ENCODE results near the gene CTBP2.

CTBP2 gene

GRCh38 chr10:125010362-125010761, 150.0 kb downstream of the CTBP2 start:
- DNase-seq (ENCODE audit: low read depth), result no peak

- no peak for DNase-seq (ENCODE audit: low read depth)
These were observed 150.7 kb downstream of the CTBP2 start for GRCh38 chr10:125009661-125010161.

GRCh38 chr10:125008689-125009638, 151.4 kb downstream of the CTBP2 start:
- DNase-seq (ENCODE audit: low read depth), result no peak

GRCh38 chr10:125007436-125007835, 152.9 kb downstream of the CTBP2 start:
- DNase-seq (ENCODE audit: low read depth), result no peak

- no peak for DNase-seq (ENCODE audit: low read depth)
These were observed 153.4 kb downstream of the CTBP2 start for GRCh38 chr10:125006921-125007426.

- no peak for DNase-seq (ENCODE audit: low read depth)
These were observed 154.1 kb downstream of the CTBP2 start for GRCh38 chr10:125006188-125006680.

GRCh38 chr10:125005312-125006187, 154.8 kb downstream of the CTBP2 start:
- DNase-seq (ENCODE audit: low read depth), result no peak

GRCh38 chr10:125004571-125005311, 155.6 kb downstream of the CTBP2 start:
- no peak for DNase-seq (ENCODE audit: low read depth)

- DNase-seq (ENCODE audit: low read depth), result no peak
These were observed 156.4 kb downstream of the CTBP2 start for GRCh38 chr10:125003901-125004467.

- no peak for DNase-seq (ENCODE audit: low read depth)
These were observed 157.0 kb downstream of the CTBP2 start for GRCh38 chr10:125003146-125003900.

- DNase-seq (ENCODE audit: low read depth), result no peak
These were observed 157.8 kb downstream of the CTBP2 start for GRCh38 chr10:125002423-125003145.

- DNase-seq (ENCODE audit: low read depth), result no peak
These were observed 158.3 kb downstream of the CTBP2 start for GRCh38 chr10:125002047-125002422.

GRCh38 chr10:125001313-125002046, 158.9 kb downstream of the CTBP2 start:
- DNase-seq (ENCODE audit: low read depth), result no peak

GRCh38 chr10:125000366-125001312, 159.7 kb downstream of the CTBP2 start:
- no peak for DNase-seq (ENCODE audit: low read depth)

GRCh38 chr10:124999433-125000365, 160.7 kb downstream of the CTBP2 start:
- DNase-seq (ENCODE audit: low read depth), result no peak

- DNase-seq (ENCODE audit: low read depth), result no peak
These were observed 161.6 kb downstream of the CTBP2 start for GRCh38 chr10:124998624-124999291.

Data from stimulated activated CD8-positive, alpha-beta memory T cell treated with anti-CD3 and anti-CD28 coated beads, Interleukin-12 subunit alpha, Interleukin-12 subunit beta, amount 100 ng/mL, for 4 hours (primary cell).